NT2/D1 (cell line): Measurements from ENCODE around the gene CYTIP.

Source experiments
- SUZ12 ChIP-seq: IDR thresholded peaks from 2 replicates; pipeline ENCODE4 v1.6.1; 2011; ENCODE audit not compliant: insufficient read length, insufficient read depth; ENCODE audit errors: extremely low read depth
- YY1 ChIP-seq: IDR thresholded peaks from 2 replicates; pipeline ENCODE4 v1.6.1; 2011; ENCODE audit not compliant: insufficient read length, insufficient read depth

DNA sequence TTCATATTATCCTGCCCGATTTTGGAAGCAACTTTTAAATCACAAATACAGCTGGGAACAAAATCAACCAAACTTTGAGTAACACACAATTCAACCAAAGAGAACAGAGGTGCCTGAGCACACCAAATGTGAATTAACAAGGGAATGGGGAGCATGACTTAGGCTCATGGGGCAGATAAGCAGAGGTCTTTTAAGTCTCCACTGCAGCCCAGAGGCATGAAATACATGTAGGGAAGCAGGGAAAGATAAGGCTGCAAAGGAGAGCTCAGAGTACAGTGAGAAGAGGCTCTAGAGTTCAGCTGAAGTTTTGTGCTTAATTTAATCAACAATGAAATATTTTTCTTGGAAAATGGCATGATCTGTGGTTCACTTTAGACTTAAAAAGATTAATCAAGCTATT lies 49.0 kb downstream of the CYTIP start:
- TF ChIP-seq YY1: no peak
- TF ChIP-seq SUZ12: no peak
